ENCODE results near the gene ERGIC1.

ERGIC1 gene

DNA sequence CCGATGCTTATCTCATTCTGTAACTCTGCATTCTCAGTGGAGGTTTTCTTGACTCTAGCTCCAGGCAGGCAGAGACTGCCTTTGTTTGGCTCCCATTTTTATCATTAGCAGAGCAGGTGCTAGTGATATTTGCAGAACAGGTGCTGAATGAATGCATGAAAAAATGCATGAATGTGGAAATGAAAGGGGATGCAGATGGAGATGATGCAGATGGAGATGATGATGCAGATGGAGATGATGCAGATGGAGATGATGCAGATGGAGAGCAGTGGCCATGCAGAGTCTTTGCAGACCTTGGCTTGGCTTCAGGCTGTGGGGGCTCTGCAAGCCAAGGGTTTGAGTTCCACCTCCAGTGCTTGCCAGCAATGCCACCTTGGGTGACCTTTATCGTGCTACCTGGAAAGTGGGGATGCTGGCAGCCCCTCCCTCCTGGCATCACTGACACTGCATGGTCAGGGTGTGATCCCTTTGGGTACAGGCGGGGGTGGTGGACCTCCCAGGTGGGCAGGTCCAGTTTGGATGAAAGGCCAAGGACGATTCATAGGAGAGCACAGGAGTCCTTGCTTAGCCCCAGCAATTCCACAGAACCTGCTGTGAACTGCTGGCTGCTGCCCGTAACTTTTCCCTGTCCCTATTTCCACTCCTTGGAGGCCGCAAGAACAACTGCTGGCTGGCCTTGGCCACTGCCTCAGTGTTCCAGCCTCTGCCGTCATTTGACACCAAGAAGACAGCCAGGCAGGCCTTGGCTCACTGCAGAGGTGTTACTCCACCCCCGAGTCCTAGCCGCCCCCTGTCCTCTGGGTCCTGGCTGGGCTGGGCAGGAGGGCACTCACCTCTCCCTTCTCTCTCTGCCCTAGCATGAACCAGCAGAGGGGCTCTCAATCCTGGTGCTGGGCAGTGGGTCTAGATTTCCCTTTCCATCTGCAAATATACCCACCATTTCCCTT lies 33.0 kb downstream of the ERGIC1 start:
- peak overlapping the region; percentile 33 for H3K27ac ChIP-seq (ENCODE audit: low read depth, low read length, severe bottlenecking)
- WGBS, 2 experiments (ENCODE audit: insufficient coverage in 2 of 2), result 48 to 70% methylated on average over 8 to 9 of the region's 9 CpGs
- H3K36me3 ChIP-seq (ENCODE audit: control insufficient read depth, insufficient read depth, low read length), result peaks cover 12% of the 10 kb centered on the region
- no peak overlapping the region for H3K4me3 ChIP-seq (ENCODE audit: extremely low read depth, insufficient read depth, low read length, poor library complexity, severe bottlenecking)
- peaks cover 61% of the 10 kb centered on the region for H3K4me1 ChIP-seq (ENCODE audit: control insufficient read depth, insufficient read depth, low read length, poor library complexity, severe bottlenecking)
- H3K9me3 ChIP-seq (ENCODE audit: control insufficient read depth, low read length), result no peaks in the 10 kb centered on the region

DNA sequence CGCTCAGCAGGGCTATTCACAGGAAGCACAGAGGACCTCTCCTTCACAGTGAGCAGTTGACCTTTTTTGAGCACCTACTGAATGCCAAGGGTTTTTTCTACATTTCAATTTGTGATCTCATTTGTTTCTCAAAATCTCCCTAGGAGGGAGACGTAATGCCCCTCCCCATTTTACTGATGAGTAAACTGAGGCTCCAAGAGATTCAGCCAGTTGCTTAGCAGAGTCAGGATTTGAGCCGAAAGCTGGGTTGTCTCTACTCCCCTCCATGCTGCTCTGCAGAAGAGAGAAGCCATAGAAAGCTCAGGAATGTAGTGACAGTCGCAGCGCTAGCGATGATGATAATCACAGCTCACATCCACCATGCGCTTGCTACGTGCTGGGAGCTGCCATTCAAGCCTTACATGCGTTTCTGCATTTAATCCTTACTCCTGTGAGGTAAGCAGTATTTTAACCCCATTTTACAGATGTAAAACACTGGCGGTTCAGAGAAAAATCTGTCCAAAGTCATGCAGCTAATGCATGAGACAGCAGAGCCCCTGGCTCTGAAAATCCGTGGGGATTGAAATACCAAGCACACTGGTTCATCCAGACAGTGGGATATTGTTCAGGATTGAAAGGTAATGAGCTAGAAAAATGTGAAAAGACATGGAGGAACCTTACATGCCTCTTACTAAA lies 33.8 kb downstream of the ERGIC1 start:
- whole genome bisulfite sequencing, 2 experiments (ENCODE audit: insufficient coverage in 2 of 2), result 48% methylated on average over 11 of the region's 11 CpGs
- H3K4me3 ChIP-seq (ENCODE audit: extremely low read depth, insufficient read depth, low read length, poor library complexity, severe bottlenecking), result no peak overlapping the region
- no peaks in the 10 kb centered on the region for H3K9me3 ChIP-seq (ENCODE audit: control insufficient read depth, low read length)
- peaks cover 61% of the 10 kb centered on the region for H3K4me1 ChIP-seq (ENCODE audit: control insufficient read depth, insufficient read depth, low read length, poor library complexity, severe bottlenecking)
- peaks cover 12% of the 10 kb centered on the region for H3K36me3 ChIP-seq (ENCODE audit: control insufficient read depth, insufficient read depth, low read length)
- peak overlapping the region; percentile 72 for H3K27ac ChIP-seq (ENCODE audit: low read depth, low read length, severe bottlenecking)

DNA sequence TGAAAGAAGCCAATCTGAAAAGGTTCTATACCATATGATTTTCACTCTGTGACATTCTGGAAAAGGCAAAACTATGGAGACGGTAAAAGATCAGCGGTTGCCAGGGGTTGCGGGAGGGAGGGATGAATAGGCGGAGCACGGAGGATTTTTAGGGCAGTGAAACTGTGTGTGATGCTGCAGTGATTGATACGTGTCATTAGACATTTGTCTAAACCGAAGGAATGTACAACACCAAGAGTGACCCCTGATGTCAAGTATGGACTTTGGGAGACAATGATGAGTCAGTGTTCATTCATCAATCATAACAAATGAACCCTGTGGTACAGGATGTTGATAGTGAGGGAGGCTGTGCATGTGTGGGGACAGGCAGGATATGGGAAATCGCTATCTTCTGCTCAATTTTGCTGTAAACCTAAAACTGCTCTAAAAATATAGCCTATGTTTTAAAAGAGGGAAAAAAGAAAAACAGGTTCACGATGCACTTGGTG lies 34.4 kb downstream of the ERGIC1 start:
- H3K27ac ChIP-seq (ENCODE audit: low read depth, low read length, severe bottlenecking), result peak overlapping the region; percentile 72
- H3K9me3 ChIP-seq (ENCODE audit: control insufficient read depth, low read length), result no peaks in the 10 kb centered on the region
- WGBS, 2 experiments (ENCODE audit: insufficient coverage in 2 of 2), result 85 to 91% methylated on average over 7 to 8 of the region's 9 CpGs
- no peak overlapping the region for H3K4me3 ChIP-seq (ENCODE audit: extremely low read depth, insufficient read depth, low read length, poor library complexity, severe bottlenecking)
- H3K36me3 ChIP-seq (ENCODE audit: control insufficient read depth, insufficient read depth, low read length), result peaks cover 10% of the 10 kb centered on the region
- peaks cover 66% of the 10 kb centered on the region for H3K4me1 ChIP-seq (ENCODE audit: control insufficient read depth, insufficient read depth, low read length, poor library complexity, severe bottlenecking)

DNA sequence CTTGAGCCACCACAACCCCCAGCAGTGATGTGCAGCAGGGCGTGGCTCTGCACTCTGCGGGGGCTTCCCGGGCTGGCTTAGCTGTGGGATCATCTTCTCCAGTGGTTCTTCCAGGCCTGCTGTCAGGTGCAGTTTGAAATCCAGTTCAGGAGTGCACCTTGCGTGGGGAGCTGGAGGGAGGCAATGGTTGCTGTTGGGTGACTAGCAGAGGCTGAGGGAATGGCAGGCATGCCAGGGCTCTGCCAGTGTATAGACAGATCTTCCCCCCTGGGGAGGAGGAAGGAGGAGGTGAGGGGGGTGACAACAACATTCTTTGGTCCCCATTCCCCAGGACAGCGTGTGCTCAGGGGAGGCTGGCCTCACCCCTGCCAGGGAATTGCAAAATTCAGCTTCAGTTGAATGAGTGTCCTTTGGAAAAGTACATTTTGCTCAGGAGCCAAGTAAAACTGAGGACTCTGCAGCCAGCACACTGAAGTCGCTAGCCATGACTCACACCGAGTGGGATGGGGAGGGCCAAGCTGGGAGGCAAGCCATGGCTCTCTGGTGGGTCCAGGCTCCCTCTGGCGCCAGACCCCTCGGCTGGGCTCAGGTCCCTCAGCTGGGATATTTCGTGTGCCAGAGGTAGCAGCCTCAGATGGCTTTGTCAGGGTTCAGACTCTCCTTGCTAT lies 35.0 kb downstream of the ERGIC1 start:
- Histone ChIP-seq H3K27ac (ENCODE audit: low read depth, low read length, severe bottlenecking) (peak overlapping the region; percentile 72), H3K36me3 (ENCODE audit: control insufficient read depth, insufficient read depth, low read length) (peaks cover 9% of the 10 kb centered on the region), H3K9me3 (ENCODE audit: control insufficient read depth, low read length) (no peaks in the 10 kb centered on the region), H3K4me1 (ENCODE audit: control insufficient read depth, insufficient read depth, low read length, poor library complexity, severe bottlenecking) (peaks cover 66% of the 10 kb centered on the region), H3K4me3 (ENCODE audit: extremely low read depth, insufficient read depth, low read length, poor library complexity, severe bottlenecking) (no peak overlapping the region)
- 52 to 62% methylated on average over 8 of the region's 10 CpGs for WGBS, 2 experiments (ENCODE audit: insufficient coverage in 2 of 2)

DNA sequence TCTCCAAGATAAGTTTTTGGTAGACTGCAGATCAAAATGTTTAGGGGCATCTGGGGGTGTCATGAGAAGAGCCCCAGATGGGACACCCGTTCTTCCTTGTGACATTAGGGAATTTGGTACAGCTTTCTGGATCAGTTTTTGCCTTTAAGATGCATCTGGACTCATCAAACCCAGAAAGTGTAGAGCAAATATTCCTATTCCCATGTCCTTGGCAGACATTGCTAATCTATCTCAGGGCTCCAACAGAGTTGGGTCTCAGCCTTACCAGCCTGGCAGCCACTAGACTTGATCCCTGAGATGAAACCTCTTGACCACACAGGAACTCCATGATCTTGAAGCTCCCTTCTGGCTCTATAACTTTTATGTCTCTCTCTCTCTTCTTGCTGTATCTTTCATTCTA lies 35.6 kb downstream of the ERGIC1 start:
- peaks cover 9% of the 10 kb centered on the region for H3K36me3 ChIP-seq (ENCODE audit: control insufficient read depth, insufficient read depth, low read length)
- WGBS, 2 experiments (ENCODE audit: insufficient coverage in 2 of 2), result 80 to 100% methylated on average over 1 of the region's 1 CpG
- no peaks in the 10 kb centered on the region for H3K9me3 ChIP-seq (ENCODE audit: control insufficient read depth, low read length)
- peak overlapping the region; percentile 42 for H3K27ac ChIP-seq (ENCODE audit: low read depth, low read length, severe bottlenecking)
- peaks cover 66% of the 10 kb centered on the region for H3K4me1 ChIP-seq (ENCODE audit: control insufficient read depth, insufficient read depth, low read length, poor library complexity, severe bottlenecking)
- no peak overlapping the region for H3K4me3 ChIP-seq (ENCODE audit: extremely low read depth, insufficient read depth, low read length, poor library complexity, severe bottlenecking)

DNA sequence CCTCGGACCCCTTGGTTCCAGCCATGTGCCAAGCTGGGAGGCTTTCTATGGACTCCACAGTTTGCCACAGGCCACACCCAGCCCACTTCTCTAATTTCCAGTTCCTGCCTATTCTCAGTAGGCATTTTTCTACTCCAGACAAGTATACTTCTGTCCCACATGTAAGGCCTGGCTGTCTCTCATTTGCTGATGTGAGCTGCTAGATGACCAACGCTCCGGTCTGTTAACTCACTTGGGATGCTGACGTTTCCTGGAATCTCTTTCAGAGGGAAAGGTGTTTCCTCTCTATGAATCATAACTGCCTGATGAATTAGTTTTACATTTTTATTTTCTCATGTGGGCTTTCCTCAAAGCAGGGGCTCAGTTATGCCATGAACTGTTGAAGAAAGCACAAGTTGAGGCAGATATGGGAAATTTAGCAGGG lies 36.3 kb downstream of the ERGIC1 start:
- Histone ChIP-seq H3K4me3 (ENCODE audit: extremely low read depth, insufficient read depth, low read length, poor library complexity, severe bottlenecking) (no peak overlapping the region), H3K4me1 (ENCODE audit: control insufficient read depth, insufficient read depth, low read length, poor library complexity, severe bottlenecking) (peaks cover 66% of the 10 kb centered on the region), H3K36me3 (ENCODE audit: control insufficient read depth, insufficient read depth, low read length) (peaks cover 9% of the 10 kb centered on the region), H3K27ac (ENCODE audit: low read depth, low read length, severe bottlenecking) (peak overlapping the region; percentile 47), H3K9me3 (ENCODE audit: control insufficient read depth, low read length) (no peaks in the 10 kb centered on the region)
- 96 to 98% methylated on average over 3 to 4 of the region's 4 CpGs for WGBS, 2 experiments (ENCODE audit: insufficient coverage in 2 of 2)

DNA sequence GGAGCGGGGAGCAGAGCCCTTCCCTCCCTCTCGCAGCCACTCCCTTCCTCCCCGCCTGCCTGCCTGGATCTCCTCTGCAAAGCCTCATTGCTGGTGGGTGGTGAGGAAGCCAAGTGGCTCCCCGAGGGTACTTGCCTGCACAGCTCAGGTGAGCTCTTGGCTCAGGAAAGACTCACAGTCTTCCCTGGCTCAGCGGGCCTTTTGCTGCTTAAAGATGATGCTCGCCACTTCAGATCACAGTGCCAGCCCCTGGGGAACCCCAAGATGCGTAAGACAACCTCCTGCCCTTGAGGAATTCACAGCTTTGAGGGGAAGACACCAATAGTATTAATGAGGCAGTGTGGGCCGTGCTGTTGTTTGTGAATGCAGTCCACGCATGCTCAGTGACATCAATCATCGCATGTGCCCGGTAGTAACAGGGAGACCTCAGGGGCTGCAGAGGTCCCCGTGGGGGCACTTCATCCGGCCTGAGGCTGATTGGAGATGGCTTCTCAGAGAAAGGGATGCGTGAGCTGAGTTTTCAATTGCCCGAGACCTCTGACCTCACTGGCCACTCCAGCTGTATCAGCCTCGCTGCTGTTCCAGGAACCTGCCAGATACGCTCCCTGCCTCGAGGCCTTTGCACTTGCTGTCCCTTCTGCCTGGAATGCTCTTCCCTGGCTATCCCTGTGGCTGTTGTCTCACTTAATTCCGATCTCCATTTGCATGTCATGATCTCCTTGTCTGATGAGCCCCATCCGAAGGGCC lies 36.8 kb downstream of the ERGIC1 start:
- H3K36me3 ChIP-seq (ENCODE audit: control insufficient read depth, insufficient read depth, low read length), result peaks cover 9% of the 10 kb centered on the region
- peak overlapping the region; percentile 47 for H3K27ac ChIP-seq (ENCODE audit: low read depth, low read length, severe bottlenecking)
- peaks cover 72% of the 10 kb centered on the region for H3K4me1 ChIP-seq (ENCODE audit: control insufficient read depth, insufficient read depth, low read length, poor library complexity, severe bottlenecking)
- H3K4me3 ChIP-seq (ENCODE audit: extremely low read depth, insufficient read depth, low read length, poor library complexity, severe bottlenecking), result no peak overlapping the region
- H3K9me3 ChIP-seq (ENCODE audit: control insufficient read depth, low read length), result no peaks in the 10 kb centered on the region
- 77 to 83% methylated on average over 15 to 16 of the region's 20 CpGs for WGBS, 2 experiments (ENCODE audit: insufficient coverage in 2 of 2)

DNA sequence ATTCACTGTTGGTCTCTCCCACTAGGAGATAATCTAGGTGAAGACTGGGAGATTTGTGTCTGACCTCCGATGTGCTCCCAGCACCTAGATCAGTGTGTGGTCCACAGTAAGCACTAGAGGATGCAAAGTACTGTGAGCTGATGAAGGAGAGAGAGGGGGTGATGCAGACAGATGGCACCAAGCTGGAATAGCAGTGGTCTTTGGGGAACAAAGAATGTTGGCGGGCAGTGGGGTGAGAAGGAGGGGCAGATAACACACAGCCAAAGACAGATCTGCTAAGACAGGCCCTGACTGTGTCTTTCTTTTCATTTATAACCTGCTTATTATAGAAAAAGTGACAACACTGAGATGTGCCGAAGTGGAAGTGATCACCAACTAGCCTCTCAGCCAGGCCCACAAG lies 37.5 kb downstream of the ERGIC1 start:
- Histone ChIP-seq H3K36me3 (ENCODE audit: control insufficient read depth, insufficient read depth, low read length) (peaks cover 9% of the 10 kb centered on the region), H3K4me3 (ENCODE audit: extremely low read depth, insufficient read depth, low read length, poor library complexity, severe bottlenecking) (no peak overlapping the region), H3K27ac (ENCODE audit: low read depth, low read length, severe bottlenecking) (peak overlapping the region; percentile 45), H3K9me3 (ENCODE audit: control insufficient read depth, low read length) (no peaks in the 10 kb centered on the region), H3K4me1 (ENCODE audit: control insufficient read depth, insufficient read depth, low read length, poor library complexity, severe bottlenecking) (peaks cover 75% of the 10 kb centered on the region)
- WGBS, 2 experiments (ENCODE audit: insufficient coverage in 2 of 2), result 94 to 100% methylated on average over 1 to 2 of the region's 3 CpGs

DNA sequence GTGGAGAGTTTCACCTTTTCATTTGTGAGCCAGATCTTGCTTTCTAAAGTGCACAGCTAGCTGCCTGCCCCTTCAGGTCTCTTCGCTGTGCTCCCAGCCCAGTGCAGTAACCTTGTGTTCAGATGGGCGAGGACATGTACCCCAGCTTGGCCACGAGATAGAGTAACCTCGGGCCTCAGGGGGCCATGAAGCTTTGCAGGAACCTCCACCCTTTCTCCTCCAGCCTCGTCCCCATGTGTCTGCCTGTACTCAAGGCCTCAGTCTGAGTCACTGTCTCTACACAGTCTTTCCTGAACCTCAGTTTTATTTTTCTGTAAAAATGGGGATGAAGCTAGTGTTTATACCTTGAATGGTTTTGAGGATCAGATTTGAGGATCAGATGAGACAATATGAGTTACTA lies 37.9 kb downstream of the ERGIC1 start:
- Histone ChIP-seq H3K36me3 (ENCODE audit: control insufficient read depth, insufficient read depth, low read length) (peaks cover 9% of the 10 kb centered on the region), H3K27ac (ENCODE audit: low read depth, low read length, severe bottlenecking) (peak overlapping the region; percentile 45), H3K4me1 (ENCODE audit: control insufficient read depth, insufficient read depth, low read length, poor library complexity, severe bottlenecking) (peaks cover 72% of the 10 kb centered on the region), H3K4me3 (ENCODE audit: extremely low read depth, insufficient read depth, low read length, poor library complexity, severe bottlenecking) (no peak overlapping the region), H3K9me3 (ENCODE audit: control insufficient read depth, low read length) (no peaks in the 10 kb centered on the region)
- 89 to 96% methylated on average over 4 to 5 of the region's 5 CpGs for WGBS, 2 experiments (ENCODE audit: insufficient coverage in 2 of 2)

DNA sequence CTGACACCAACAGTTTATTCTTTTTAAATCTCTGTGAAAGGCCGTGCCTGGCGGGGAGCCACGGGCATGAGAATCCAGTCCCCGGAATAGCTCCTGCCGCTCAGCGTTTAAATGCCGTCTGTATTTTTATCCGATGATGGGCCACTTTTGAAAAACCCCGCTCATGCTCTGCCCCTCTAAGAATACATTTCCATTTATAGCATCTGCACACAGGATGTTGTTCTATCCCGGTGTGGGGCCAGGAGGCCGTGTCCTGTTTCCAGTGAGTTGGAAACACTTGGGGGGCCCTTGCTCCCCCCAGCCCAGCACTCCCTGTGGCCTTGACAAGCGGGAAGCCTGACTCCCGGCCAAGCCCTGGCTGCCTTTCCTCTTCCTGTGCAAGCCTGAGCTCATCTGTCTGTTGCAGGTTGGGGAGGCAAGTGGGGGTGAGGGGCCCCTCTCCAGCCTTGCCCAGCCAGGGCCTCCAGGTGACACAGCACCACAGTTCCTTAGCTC lies 39.0 kb downstream of the ERGIC1 start:
- Histone ChIP-seq H3K4me1 (ENCODE audit: control insufficient read depth, insufficient read depth, low read length, poor library complexity, severe bottlenecking) (peaks cover 68% of the 10 kb centered on the region), H3K4me3 (ENCODE audit: extremely low read depth, insufficient read depth, low read length, poor library complexity, severe bottlenecking) (no peak overlapping the region), H3K27ac (ENCODE audit: low read depth, low read length, severe bottlenecking) (peak overlapping the region; percentile 4), H3K9me3 (ENCODE audit: control insufficient read depth, low read length) (no peaks in the 10 kb centered on the region), H3K36me3 (ENCODE audit: control insufficient read depth, insufficient read depth, low read length) (peaks cover 11% of the 10 kb centered on the region)
- 92 to 93% methylated on average over 11 of the region's 13 CpGs for WGBS, 2 experiments (ENCODE audit: insufficient coverage in 2 of 2)
